Loucy (cell line): Measurements from ENCODE around the gene ADIRF.
"Not testable (repeated sequence)": the region's sequence is repeated elsewhere in the genome, so short reads cannot be mapped to it uniquely, and the experiment has no call there.

Source experiments
- H2AFZ ChIP-seq: fragments of 200-600 bp; sonication (generic); 2 replicates; pipeline ENCODE4 v1.6.0; 2016; ENCODE audit warnings: antibody characterized with exemption, mild to moderate bottlenecking, low read length, moderate library complexity
- H3F3A ChIP-seq: fragments of 200-600 bp; 2 replicates; pipeline ENCODE4 v1.6.0; 2016; ENCODE audit warnings: antibody characterized with exemption, low read depth, mild to moderate bottlenecking
- H3K27me3 ChIP-seq: fragments of 200-600 bp; sonication (generic); 2 replicates; pipeline ENCODE4 v1.6.1; 2014; ENCODE audit warnings: low read length, mild to moderate bottlenecking; ENCODE audit not compliant: insufficient read depth, poor library complexity, severe bottlenecking
- H3K36me3 ChIP-seq: fragments of 200-600 bp; sonication (generic); 2 replicates; pipeline ENCODE4 v1.6.1; 2016; ENCODE audit warnings: low read length; ENCODE audit not compliant: insufficient read depth
- H3K4me1 ChIP-seq: fragments of 200-600 bp; sonication (generic); 2 replicates; pipeline ENCODE4 v1.5.1; 2014; ENCODE audit warnings: low read length, mild to moderate bottlenecking; ENCODE audit not compliant: insufficient read depth, poor library complexity, severe bottlenecking
- H3K4me2 ChIP-seq: fragments of 200-600 bp; sonication (generic); 2 replicates; pipeline ENCODE4 v1.6.0; 2014; ENCODE audit warnings: antibody characterized with exemption, low read length, low read depth, mild to moderate bottlenecking; ENCODE audit not compliant: poor library complexity, severe bottlenecking
- H3K4me3 ChIP-seq: fragments of 200-600 bp; sonication (generic); 2 replicates; pipeline ENCODE4 v1.5.1; 2014; ENCODE audit warnings: low read length, mild to moderate bottlenecking, mixed read lengths; ENCODE audit not compliant: poor library complexity, severe bottlenecking
- H3K79me2 ChIP-seq: fragments of 200-600 bp; sonication (generic); 2 replicates; pipeline ENCODE4 v1.6.1; 2014; ENCODE audit warnings: low read length; ENCODE audit not compliant: insufficient read depth
- H3K9ac ChIP-seq: fragments of 200-600 bp; sonication (generic); 2 replicates; pipeline ENCODE4 v1.6.0; 2014; ENCODE audit warnings: mild to moderate bottlenecking, low read depth, low read length, moderate library complexity; ENCODE audit not compliant: poor library complexity, severe bottlenecking
- H3K9me2 ChIP-seq: fragments of 200-600 bp; sonication (generic); replicated peaks from 2 replicates; pipeline ENCODE4 v1.6.1; 2016; ENCODE audit warnings: low read depth, low read length, mixed read lengths
- H3K9me3 ChIP-seq: fragments of 200-600 bp; sonication (generic); 2 replicates; pipeline ENCODE4 v1.6.1; 2014; ENCODE audit warnings: mild to moderate bottlenecking, antibody characterized with exemption, low read length, low read depth; ENCODE audit not compliant: insufficient read depth
- H4K20me1 ChIP-seq: fragments of 200-600 bp; sonication (generic); 2 replicates; pipeline ENCODE4 v1.6.0; 2014; ENCODE audit warnings: antibody characterized with exemption, low read length, mild to moderate bottlenecking; ENCODE audit not compliant: insufficient read depth, poor library complexity, severe bottlenecking
- EZH2phosphoT487 ChIP-seq: fragments of 200-600 bp; IDR thresholded peaks from 2 replicates; pipeline ENCODE4 v1.6.1; 2018; ENCODE audit warnings: antibody characterized with exemption, mild to moderate bottlenecking, moderate library complexity, borderline replicate concordance
- TF ChIP-seq, protein P1 (sequence below): fragments of 200-600 bp; sonication (generic); conservative IDR thresholded peaks from 2 replicates; pipeline ENCODE4 v1.5.1; 2014; ENCODE audit warnings: mild to moderate bottlenecking, antibody characterized with exemption, low read length

Gene ADIRF

GRCh38 chr10:86946213-86947155 lies 21.8 kb upstream of the ADIRF start:
- Histone ChIP-seq H4K20me1 (no peaks in the 10 kb centered on the region), H3F3A (no peaks in the 10 kb centered on the region), H3K79me2 (no peaks in the 10 kb centered on the region), H3K4me1 (no peaks in the 10 kb centered on the region), H2AFZ (no peak overlapping the region), H3K36me3 (no peaks in the 10 kb centered on the region), H3K9me3 (no peaks in the 10 kb centered on the region), H3K4me3 (no peak overlapping the region), H3K9me2 (no peaks in the 10 kb centered on the region), H3K4me2 (no peak overlapping the region), H3K9ac (no peak overlapping the region), H3K27me3 (no peaks in the 10 kb centered on the region)
- TF ChIP-seq, protein P1, sequence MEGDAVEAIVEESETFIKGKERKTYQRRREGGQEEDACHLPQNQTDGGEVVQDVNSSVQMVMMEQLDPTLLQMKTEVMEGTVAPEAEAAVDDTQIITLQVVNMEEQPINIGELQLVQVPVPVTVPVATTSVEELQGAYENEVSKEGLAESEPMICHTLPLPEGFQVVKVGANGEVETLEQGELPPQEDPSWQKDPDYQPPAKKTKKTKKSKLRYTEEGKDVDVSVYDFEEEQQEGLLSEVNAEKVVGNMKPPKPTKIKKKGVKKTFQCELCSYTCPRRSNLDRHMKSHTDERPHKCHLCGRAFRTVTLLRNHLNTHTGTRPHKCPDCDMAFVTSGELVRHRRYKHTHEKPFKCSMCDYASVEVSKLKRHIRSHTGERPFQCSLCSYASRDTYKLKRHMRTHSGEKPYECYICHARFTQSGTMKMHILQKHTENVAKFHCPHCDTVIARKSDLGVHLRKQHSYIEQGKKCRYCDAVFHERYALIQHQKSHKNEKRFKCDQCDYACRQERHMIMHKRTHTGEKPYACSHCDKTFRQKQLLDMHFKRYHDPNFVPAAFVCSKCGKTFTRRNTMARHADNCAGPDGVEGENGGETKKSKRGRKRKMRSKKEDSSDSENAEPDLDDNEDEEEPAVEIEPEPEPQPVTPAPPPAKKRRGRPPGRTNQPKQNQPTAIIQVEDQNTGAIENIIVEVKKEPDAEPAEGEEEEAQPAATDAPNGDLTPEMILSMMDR: no peak
- no peak for TF ChIP-seq EZH2phosphoT487

DNA sequence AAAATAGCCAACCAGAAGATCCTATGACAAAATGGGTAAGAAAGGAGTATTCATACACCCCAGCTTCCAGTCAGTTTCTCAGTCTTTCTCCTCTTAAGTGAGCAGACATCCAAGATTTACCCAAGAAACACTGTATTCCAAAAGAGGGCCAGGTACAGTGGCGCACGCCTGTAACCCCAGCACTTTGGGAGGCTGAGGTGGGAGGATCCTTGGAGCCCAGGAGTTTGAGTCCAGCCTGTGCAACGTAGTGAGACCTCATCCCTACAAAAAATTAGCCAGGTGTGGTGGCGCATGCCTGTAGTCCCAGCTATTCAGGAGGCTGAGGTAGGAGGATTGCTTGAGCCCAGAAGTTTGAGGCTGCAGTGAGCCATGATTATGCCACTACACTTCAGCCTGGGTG lies 20.5 kb upstream of the ADIRF start:
- not testable (repeated sequence) for H2AFZ ChIP-seq, H3K4me3 ChIP-seq, H3K27me3 ChIP-seq, H3K4me2 ChIP-seq, H3K4me1 ChIP-seq, H3K9me2 ChIP-seq, H3K36me3 ChIP-seq, H3K79me2 ChIP-seq, H4K20me1 ChIP-seq, H3K9me3 ChIP-seq, H3K9ac ChIP-seq, H3F3A ChIP-seq

- Histone ChIP-seq H3K9ac (no peak overlapping the region), H4K20me1 (no peaks in the 10 kb centered on the region), H3K4me3 (no peak overlapping the region), H3K27me3 (no peaks in the 10 kb centered on the region), H3K4me2 (no peak overlapping the region), H3F3A (no peaks in the 10 kb centered on the region), H2AFZ (no peak overlapping the region), H3K9me2 (no peaks in the 10 kb centered on the region), H3K4me1 (no peaks in the 10 kb centered on the region), H3K36me3 (no peaks in the 10 kb centered on the region), H3K9me3 (peaks cover 6% of the 10 kb centered on the region; the same call in 1 of the 2 replicates), H3K79me2 (no peaks in the 10 kb centered on the region)
- TF ChIP-seq EZH2phosphoT487: no peak
- TF ChIP-seq, protein P1: no peak
These were observed 17.9 kb upstream of the ADIRF start for GRCh38 chr10:86950349-86950748.
